Activated CD4-positive, alpha-beta T cell treated with anti-CD3 and anti-CD28 coated beads, Interleukin-2, Interleukin-4, amounts not matched to agents 100 ng/mL and 50 ng/mL, durations not matched to agents 16 hours and 8 hours (primary cell): ENCODE results near the gene TAS1R2.

Source experiments
- DNase-seq: peaks from one replicate; pipeline ENCODE4 v3.0.0-alpha.2; 2020; ENCODE audit warnings: low spot score

Gene TAS1R2

GRCh38 chr1:18819986-18820790, 39.3 kb downstream of the TAS1R2 start:
- no peak for DNase-seq

GRCh38 chr1:18819203-18819602, 40.3 kb downstream of the TAS1R2 start:
- no peak for DNase-seq

- DNase-seq: no peak
Observed at GRCh38 chr1:18817795-18818435, 41.5 kb downstream of the TAS1R2 start.

GRCh38 chr1:18817316-18817715, 42.1 kb downstream of the TAS1R2 start:
- no peak for DNase-seq

- no peak for DNase-seq
Observed at GRCh38 chr1:18816808-18817207, 42.7 kb downstream of the TAS1R2 start.

- DNase-seq: no peak
Observed at GRCh38 chr1:18814874-18815531, 44.5 kb downstream of the TAS1R2 start.

GRCh38 chr1:18814425-18814824, 45.0 kb downstream of the TAS1R2 start:
- no peak for DNase-seq

GRCh38 chr1:18812453-18812939, 47.0 kb downstream of the TAS1R2 start:
- DNase-seq: no peak

- no peak for DNase-seq
Observed at GRCh38 chr1:18811733-18812452, 47.6 kb downstream of the TAS1R2 start.

GRCh38 chr1:18809953-18810899, 49.2 kb downstream of the TAS1R2 start:
- DNase-seq: no peak

- DNase-seq: no peak
Observed at GRCh38 chr1:18808550-18808949, 50.9 kb downstream of the TAS1R2 start.

- DNase-seq: no peak
Observed at GRCh38 chr1:18807334-18808063, 52.0 kb downstream of the TAS1R2 start.

GRCh38 chr1:18805925-18806849, 53.3 kb downstream of the TAS1R2 start:
- DNase-seq: no peak

- DNase-seq: no peak
Observed at GRCh38 chr1:18805150-18805879, 54.1 kb downstream of the TAS1R2 start.

- no peak for DNase-seq
Observed at GRCh38 chr1:18803851-18804250, 55.6 kb downstream of the TAS1R2 start.

- no peak for DNase-seq
Observed at GRCh38 chr1:18803151-18803791, 56.2 kb downstream of the TAS1R2 start.

- DNase-seq: no peak
Observed at GRCh38 chr1:18802231-18802630, 57.2 kb downstream of the TAS1R2 start.

- no peak for DNase-seq
Observed at GRCh38 chr1:18800258-18800657, 59.2 kb downstream of the TAS1R2 start.
